ENCODE measurements around the gene IGF2BP2.

IGF2BP2 gene

GRCh38 chr3:185613016-185613415, 211.8 kb downstream of the IGF2BP2 start:
- FAIRE-seq (no peak), DNase-seq (ENCODE audit: insufficient read length, low spot score) (no peak)

- no peak for DNase-seq (ENCODE audit: insufficient read length, low spot score)
- no peak for FAIRE-seq
Measured at GRCh38 chr3:185606196-185606595, 218.6 kb downstream of the IGF2BP2 start.

GRCh38 chr3:185605566-185605965, 219.3 kb downstream of the IGF2BP2 start:
- FAIRE-seq (no peak), DNase-seq (ENCODE audit: insufficient read length, low spot score) (no peak)

- FAIRE-seq (no peak), DNase-seq (ENCODE audit: insufficient read length, low spot score) (no peak)
Measured at GRCh38 chr3:185595526-185595925, 229.3 kb downstream of the IGF2BP2 start.

- DNase-seq (ENCODE audit: insufficient read length, low spot score) (no peak), FAIRE-seq (no peak)
Measured at GRCh38 chr3:185594073-185594472, 230.8 kb downstream of the IGF2BP2 start.
